GM12878 (cell line): Measurements from ENCODE around the gene NR2F1-AS1. TPM values are rescaled to one million over a fixed set of nuclear protein-coding genes. Genes with fewer than 3 reads are reported as not detected.
A peak's percentile ranks its signal among the peaks of the same experiment; 100 is the strongest.

Experiments
- ATAC-seq: fragments of 200-7000 bp; cut with Tn5 transposase; 3 replicates; pipeline ENCODE4 v1.9.1; 2020; ENCODE audit warnings: mild to moderate bottlenecking, moderate library complexity
- BruUV-seq: library from RNA; stranded (reverse); fragments of 400-500 nt; replicated peaks from 2 replicates; lab custom pipeline; 2021; lab: Mats Ljungman, UMichigan
- CTCF ChIA-PET: fragments of 300-600 bp; sonication (Branson Sonifier 250); formaldehyde crosslinking; extraction: SDS; loops from one replicate; lab custom pipeline; 2021; ENCODE audit warnings: inconsistent platforms; lab: Yijun Ruan, JAX
- POLR2A ChIA-PET: fragments of 350-600 bp; formaldehyde crosslinking; extraction: SDS; loops from one replicate; lab custom pipeline; 2021; ENCODE audit warnings: inconsistent platforms; lab: Charles Lee
- RAD21 ChIA-PET: fragments of 300-600 bp; sonication (Branson Sonifier 250); formaldehyde crosslinking; loops from one replicate; lab custom pipeline; 2023; ENCODE audit warnings: antibody characterized with exemption; ENCODE audit not compliant: unreplicated experiment; lab: Charles Lee
- SMC1A ChIA-PET: fragments of 300-600 bp; sonication (Branson Sonifier 250); formaldehyde crosslinking; loops from one replicate; lab custom pipeline; 2023; ENCODE audit not compliant: unreplicated experiment, uncharacterized antibody; lab: Charles Lee
- DNase-seq: peaks from one replicate; pipeline ENCODE4 v3.0.0-alpha.2; 2011; ENCODE audit warnings: low read depth, low spot score
- FAIRE-seq: peaks from 3 replicates; lab custom pipeline; 2011; peaks lifted over from hg19 to GRCh38; lab: Jason Lieb, UNC
- H2AFZ ChIP-seq: 2 replicates; pipeline ENCODE4 v1.6.0; 2011; ENCODE audit warnings: low read depth, low read length, control low read depth; ENCODE audit not compliant: control insufficient read depth
- H3K27ac ChIP-seq: 2 replicates; pipeline ENCODE4 v1.5.1; 2011; ENCODE audit warnings: control low read depth; ENCODE audit not compliant: control insufficient read depth, insufficient read depth
- H3K27me3 ChIP-seq, 2 experiments: replicated peaks in 1 of 2; 2 replicates each; pipeline versions ENCODE4 v1.6.0 to v1.6.1; 2011; ENCODE audit warnings: low read length in 1 of 2; ENCODE audit not compliant: control insufficient read depth in 2 of 2, insufficient read depth in 2 of 2
- H3K36me3 ChIP-seq, 2 experiments: 2 replicates each; pipeline ENCODE4 v1.5.1; 2011; ENCODE audit warnings: low read length in 1 of 2; ENCODE audit not compliant: control insufficient read depth in 2 of 2, insufficient read depth in 2 of 2
- H3K4me1 ChIP-seq: 2 replicates; pipeline ENCODE4 v1.6.1; 2011; ENCODE audit warnings: mild to moderate bottlenecking, low read length, moderate library complexity, mixed read lengths; ENCODE audit not compliant: control insufficient read depth, insufficient read depth
- H3K4me2 ChIP-seq: 2 replicates; pipeline ENCODE4 v1.6.0; 2011; ENCODE audit warnings: control low read depth; ENCODE audit not compliant: control insufficient read depth, insufficient read depth
- H3K4me3 ChIP-seq: fragments of 200-600 bp; sonication (generic); 2 replicates; pipeline ENCODE4 v1.5.1; 2016
- H3K79me2 ChIP-seq: 2 replicates; pipeline ENCODE4 v1.6.0; 2011; ENCODE audit warnings: low read length; ENCODE audit not compliant: control insufficient read depth, insufficient read depth
- H3K9ac ChIP-seq: 2 replicates; pipeline ENCODE4 v1.8.0; 2011; ENCODE audit warnings: low read length, control low read depth, mixed read lengths; ENCODE audit not compliant: control insufficient read depth, insufficient read depth
- H3K9me3 ChIP-seq: replicated peaks from 3 replicates; pipeline ENCODE4 v1.5.1; 2011; ENCODE audit warnings: mild to moderate bottlenecking, low read length; ENCODE audit not compliant: control insufficient read depth, insufficient read depth
- H4K20me1 ChIP-seq: 2 replicates; pipeline ENCODE4 v1.6.0; 2011; ENCODE audit not compliant: control insufficient read depth, insufficient read depth
- ATF3 ChIP-seq: IDR thresholded peaks from 2 replicates; pipeline ENCODE4 v1.6.1; 2011; ENCODE audit warnings: low read depth, mild to moderate bottlenecking, low read length, moderate library complexity, borderline replicate concordance; ENCODE audit errors: extremely low read depth
- BCL3 ChIP-seq: IDR thresholded peaks from 2 replicates; pipeline ENCODE4 v1.6.1; 2011; ENCODE audit warnings: borderline replicate concordance, low read depth, mild to moderate bottlenecking, moderate library complexity, low read length; ENCODE audit not compliant: insufficient read depth, poor library complexity, severe bottlenecking
- BMI1 ChIP-seq: fragments of 450-650 bp; IDR thresholded peaks from 2 replicates; pipeline ENCODE4 v1.6.1; 2016; ENCODE audit warnings: mild to moderate bottlenecking, moderate library complexity, borderline replicate concordance
- CHD1 ChIP-seq: IDR thresholded peaks from 2 replicates; pipeline ENCODE4 v1.6.1; 2012; ENCODE audit warnings: low read depth, low read length, improper control_type of control experiment
- E2F4 ChIP-seq: IDR thresholded peaks from 2 replicates; pipeline ENCODE4 v1.6.1; 2012; ENCODE audit warnings: low read depth, low read length, improper control_type of control experiment
- GATAD2B ChIP-seq: fragments of 450-650 bp; conservative IDR thresholded peaks from 2 replicates; pipeline ENCODE4 v1.6.1; 2017; ENCODE audit warnings: low read depth, mild to moderate bottlenecking, moderate library complexity
- MAX ChIP-seq: IDR thresholded peaks from 2 replicates; pipeline ENCODE4 v1.6.1; 2012; ENCODE audit warnings: low read depth, low read length, improper control_type of control experiment
- POLR2A ChIP-seq: IDR thresholded peaks from 2 replicates; pipeline ENCODE4 v1.6.1; 2011; ENCODE audit warnings: low read depth, mild to moderate bottlenecking, low read length
- USF2 ChIP-seq: IDR thresholded peaks from 2 replicates; pipeline ENCODE4 v1.6.1; 2011; ENCODE audit warnings: low read depth, low read length, improper control_type of control experiment, borderline replicate concordance
- ZNF274 ChIP-seq: IDR thresholded peaks from one replicate; pipeline ENCODE4 v1.8.0; 2011; ENCODE audit not compliant: insufficient read length, insufficient read depth
- ZNF687 ChIP-seq: fragments of 450-650 bp; IDR thresholded peaks from 2 replicates; pipeline ENCODE4 v1.6.1; 2017; ENCODE audit warnings: mild to moderate bottlenecking, moderate library complexity
- WGBS: methylation state at CpG from one replicate; pipeline ENCODE4 v1.1.6; 2016; ENCODE audit warnings: low lambda C conversion rate; ENCODE audit not compliant: insufficient replicate concordance, insufficient coverage; ENCODE audit errors: missing lambda C conversion rate; 5-methylcytosine and 5-hydroxymethylcytosine counted together
- in situ Hi-C: fragments of 300-500 bp; cut with MboI; formaldehyde crosslinking; loops from 9 replicates; pipeline ENCODE4 v1.14.3; 2018; ENCODE audit warnings: mixed read lengths
- intact Hi-C: fragments of 100-400 bp; cut with micrococcal nuclease; formaldehyde crosslinking; loops from one replicate; pipeline ENCODE4 v1.14.2; 2022; ENCODE audit not compliant: unreplicated experiment
- polyA plus RNA-seq, 11 experiments: library from polyadenylated mRNA; depleted of rRNA in 4 of 11; unstranded in 6 of 11; stranded (reverse) in 5 of 11; fragments of >200 nt; fragmentation: Nextera tagmentation in 4 of 11; fragmentation: Illumina TruSeq in 1 of 11; extraction: Ambion mirVana in 4 of 11; extraction: Trizol in 1 of 11; gene quantifications; 1 replicate in 1 of 11; 2 replicates in 10 of 11; pipeline versions ENCODE4 v1.2.1 to v1.2.3, GENCODE V29; 2011 to 2016; ENCODE audit warnings: inconsistent platforms in 2 of 11, missing spikeins in 2 of 11, low read depth in 1 of 11
- total RNA-seq, 4 experiments: library from RNA; depleted of rRNA in 3 of 4; stranded (reverse); fragments of >200 nt in 3 of 4; fragmentation: Illumina TruSeq in 1 of 4; extraction: Trizol in 1 of 4; gene quantifications; 2 replicates each; pipeline versions ENCODE4 v1.2.1 to v1.2.3, GENCODE V29; 2013 to 2021

Gene NR2F1-AS1
- total and polyA plus RNA-seq, 10 of the 15 experiments (the other 5 are each of a cell fraction or from before 2014, with no cell fraction given) = 0.11 to 0.85 (median 0.27) TPM

- no peak for TF ChIP-seq ZNF687
- no peak for TF ChIP-seq BCL3
- TF ChIP-seq POLR2A = no peak
- no peak for TF ChIP-seq BMI1
Measured at GRCh38 chr5:93384026-93384425, 197.0 kb downstream of the NR2F1-AS1 start (continued).

- 13% methylated on average over 3 of the region's 3 CpGs for WGBS
- H2AFZ ChIP-seq = peak overlapping the region; percentile 29; the same call in 1 of the 2 replicates
Measured at GRCh38 chr5:93382188-93382825, 198.7 kb downstream of the NR2F1-AS1 start.

More at GRCh38 chr5:93382188-93382825, 198.7 kb downstream of the NR2F1-AS1 start:
- no peak overlapping the region for H3K4me2 ChIP-seq
- no peaks in the 10 kb centered on the region for H3K9me3 ChIP-seq
- ChIA-PET RAD21 (no interaction called here), POLR2A (no interaction called here), SMC1A (interaction anchor here (0.9 kb wide), 2 partner anchors 17 to 1453 kb away, joined by 3 to 4 read pairs; no protein-coding TSS in a partner anchor), CTCF (interaction anchor here (0.6 kb wide), 1 partner anchor 56 kb away, joined by 3 read pairs; no protein-coding TSS in a partner anchor)
- H3K4me1 ChIP-seq = no peaks in the 10 kb centered on the region
- no peaks in the 10 kb centered on the region for H3K27me3 ChIP-seq
- FAIRE-seq (no peak), DNase-seq (no peak), ATAC-seq (no peak)
- H3K4me3 ChIP-seq = no peak overlapping the region
- H3K36me3 ChIP-seq = no peaks in the 10 kb centered on the region
- in situ Hi-C loops (no loop called here), intact Hi-C loops (no loop called here)
- TF ChIP-seq ATF3 (no peak), E2F4 (no peak), ZNF274 (no peak), MAX (no peak), GATAD2B (no peak), USF2 (no peak), CHD1 (no peak)
- H3K27ac ChIP-seq = no peak overlapping the region
- no peaks in the 10 kb centered on the region for H3K79me2 ChIP-seq
- no peak overlapping the region for H3K9ac ChIP-seq
- BruUV-seq = no TSS peak
- no peaks in the 10 kb centered on the region for H4K20me1 ChIP-seq
